Kidney glomerular epithelial cell (primary cell): ENCODE data around the gene CHAF1B.
"Not testable (repeated sequence)": the region's sequence is repeated elsewhere in the genome, so short reads cannot be mapped to it uniquely, and the experiment has no call there.

Experiments used
- DNase-seq: peaks from one replicate; lab custom pipeline; 2025; lab: John Stamatoyannopoulos, UW

The CHAF1B gene

GRCh38 chr21:36385233-36386030 lies at the start of gene CHAF1B:
TSS of gene CHAF1B (plus strand) at chr21:36385392. CDS start at chr21:36386137, 745 bp downstream.
- peak; percentile 48 for DNase-seq

- no peak for DNase-seq
Measured at GRCh38 chr21:36337099-36337509, 48.1 kb upstream of the CHAF1B start.

GRCh38 chr21:36338975-36339374 lies 46.2 kb upstream of the CHAF1B start:
- no peak for DNase-seq

- DNase-seq: not testable (repeated sequence)
Measured at GRCh38 chr21:36342581-36342980, 42.6 kb upstream of the CHAF1B start.

GRCh38 chr21:36344931-36345330 lies 40.3 kb upstream of the CHAF1B start:
- DNase-seq: no peak

GRCh38 chr21:36347278-36347961 lies 37.8 kb upstream of the CHAF1B start:
- no peak for DNase-seq

- no peak for DNase-seq
Measured at GRCh38 chr21:36347962-36348328, 37.2 kb upstream of the CHAF1B start.

- DNase-seq: no peak
Measured at GRCh38 chr21:36349315-36349714, 35.9 kb upstream of the CHAF1B start.

- peak; percentile 72 for DNase-seq
Measured at GRCh38 chr21:36350282-36350910, 34.8 kb upstream of the CHAF1B start.

GRCh38 chr21:36354918-36355680 lies 30.1 kb upstream of the CHAF1B start:
- no peak for DNase-seq

GRCh38 chr21:36355868-36356267 lies 29.3 kb upstream of the CHAF1B start:
- DNase-seq: no peak

- DNase-seq: no peak
Measured at GRCh38 chr21:36359185-36359584, 26.0 kb upstream of the CHAF1B start.

- no peak for DNase-seq
Measured at GRCh38 chr21:36369064-36369685, 16.0 kb upstream of the CHAF1B start.

- DNase-seq: no peak
Measured at GRCh38 chr21:36375994-36376393, 9.2 kb upstream of the CHAF1B start.

- DNase-seq: no peak
Measured at GRCh38 chr21:36377391-36377842, 7.8 kb upstream of the CHAF1B start.

- no peak for DNase-seq
Measured at GRCh38 chr21:36379251-36379650, 5.9 kb upstream of the CHAF1B start.

GRCh38 chr21:36381841-36382589 lies 3.2 kb upstream of the CHAF1B start:
- DNase-seq: peak; percentile 9

GRCh38 chr21:36382722-36383121 lies 2.5 kb upstream of the CHAF1B start:
- not testable (repeated sequence) for DNase-seq

- DNase-seq: no peak
Measured at GRCh38 chr21:36384885-36385232, 333 bp upstream of the CHAF1B start.

GRCh38 chr21:36386031-36386642 lies 945 bp downstream of the CHAF1B start:
- DNase-seq: no peak

- no peak for DNase-seq
Measured at GRCh38 chr21:36388096-36388495, 2.9 kb downstream of the CHAF1B start.
